CD8-positive, alpha-beta memory T cell (primary cell): ENCODE results near the gene HECTD4. TPM values are rescaled to one million over a fixed set of nuclear protein-coding genes. Genes with fewer than 3 reads are reported as not detected.
"Not testable (repeated sequence)": the region's sequence is repeated elsewhere in the genome, so short reads cannot be mapped to it uniquely, and the experiment has no call there.

Source experiments
- CTCF ChIA-PET: fragments of 350-600 bp; sonication (Branson Sonifier 250); formaldehyde crosslinking; loops from one replicate; lab custom pipeline; 2021; ENCODE audit warnings: antibody characterized with exemption; lab: Charles Lee
- POLR2A ChIA-PET: fragments of 350-600 bp; sonication (Branson Sonifier 250); formaldehyde crosslinking; loops from one replicate; lab custom pipeline; 2021; ENCODE audit warnings: antibody characterized with exemption; lab: Charles Lee
- DNase-seq, 5 donors: peaks; one replicate each; pipeline versions ENCODE4 v3.0.0 to v3.0.0-alpha.2; 2020 to 2022; ENCODE audit warnings: mixed read lengths in 1 of 5
- H3K27ac ChIP-seq: one replicate; pipeline ENCODE4 v1.7.0; 2013; ENCODE audit warnings: low read depth, mild to moderate bottlenecking, low read length, moderate library complexity
- H3K27me3 ChIP-seq: 2 replicates; pipeline ENCODE4 v1.7.0; 2013; ENCODE audit warnings: low read length, mild to moderate bottlenecking; ENCODE audit not compliant: insufficient read depth, poor library complexity, severe bottlenecking
- H3K36me3 ChIP-seq: 2 replicates; pipeline ENCODE4 v1.7.0; 2013; ENCODE audit warnings: mild to moderate bottlenecking, low read length, moderate library complexity; ENCODE audit not compliant: insufficient read depth
- H3K4me1 ChIP-seq: 2 replicates; pipeline ENCODE4 v1.7.0; 2013; ENCODE audit warnings: mild to moderate bottlenecking, low read length, moderate library complexity; ENCODE audit not compliant: insufficient read depth
- H3K4me3 ChIP-seq: 2 replicates; pipeline ENCODE4 v1.7.0; 2013; ENCODE audit warnings: mild to moderate bottlenecking, low read length
- H3K9me3 ChIP-seq: 2 replicates; pipeline ENCODE4 v1.7.0; 2013; ENCODE audit warnings: mild to moderate bottlenecking, low read length
- H3K27ac Mint-ChIP-seq, 8 donors: one replicate each; pipeline ENCODE4 v1.8.0; 2020 to 2021; ENCODE audit warnings: mixed read lengths in 8 of 8, mild to moderate bottlenecking in 6 of 8, inconsistent platforms in 3 of 8, moderate library complexity in 3 of 8
- H3K27me3 Mint-ChIP-seq, 2 donors: one replicate each; pipeline ENCODE4 v1.8.0; 2020 to 2021; ENCODE audit warnings: mixed read lengths in 2 of 2, mild to moderate bottlenecking in 1 of 2, moderate library complexity in 1 of 2
- H3K36me3 Mint-ChIP-seq, 3 donors: one replicate each; pipeline ENCODE4 v1.8.0; 2020 to 2021; ENCODE audit warnings: mixed read lengths in 3 of 3, inconsistent platforms in 1 of 3, mild to moderate bottlenecking in 1 of 3
- H3K4me1 Mint-ChIP-seq, 3 donors: one replicate each; pipeline ENCODE4 v1.8.0; 2020 to 2021; ENCODE audit warnings: mixed read lengths in 3 of 3, inconsistent platforms in 1 of 3, mild to moderate bottlenecking in 1 of 3
- H3K4me3 Mint-ChIP-seq, 7 donors: one replicate each; pipeline ENCODE4 v1.8.0; 2020 to 2021; ENCODE audit warnings: mixed read lengths in 7 of 7, mild to moderate bottlenecking in 6 of 7, moderate library complexity in 4 of 7, inconsistent platforms in 2 of 7
- H3K9me3 Mint-ChIP-seq, 5 donors: one replicate each; pipeline ENCODE4 v1.8.0; 2020 to 2022; ENCODE audit warnings: mixed read lengths in 5 of 5, mild to moderate bottlenecking in 3 of 5, moderate library complexity in 2 of 5, inconsistent platforms in 1 of 5
- polyA plus RNA-seq: library from polyadenylated mRNA; unstranded; fragments of 300-500 nt; fragmentation: Illumina TruSeq; gene quantifications from one replicate; pipeline ENCODE4 v1.2.3, GENCODE V29; 2021
- total RNA-seq, 2 experiments: library from RNA; stranded (reverse); gene quantifications; one replicate each; pipeline ENCODE4 v1.2.3, GENCODE V29; 2021

Gene HECTD4
- total and polyA plus RNA-seq, 3 experiments from 2014 or later, result 3.1 to 32.8 (median 29.7) TPM

DNA sequence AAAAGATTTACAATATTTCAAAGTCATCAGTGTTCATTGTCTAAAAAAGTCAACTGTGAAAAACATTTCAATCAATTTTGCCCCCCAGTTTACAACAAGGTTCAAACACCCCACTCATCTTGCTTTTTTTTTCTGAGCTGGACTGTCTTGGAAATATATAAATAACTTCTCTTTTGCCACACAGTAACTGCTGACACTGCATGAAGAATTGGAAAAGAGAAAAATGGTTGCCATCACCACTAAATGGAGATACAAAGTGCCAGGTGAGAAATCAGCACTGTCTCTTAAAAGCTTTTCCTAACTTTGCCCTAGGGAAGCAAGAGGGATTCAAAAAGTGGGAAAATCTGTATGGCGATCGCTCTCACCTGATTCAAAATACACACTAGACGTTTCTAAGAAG lies 155.5 kb downstream of the HECTD4 start:
- ChIA-PET POLR2A (no interaction called here), CTCF (no interaction called here)
- Histone ChIP-seq H3K9me3 (no peaks in the 10 kb centered on the region), H3K27me3 (no peaks in the 10 kb centered on the region), H3K4me3 (no peak overlapping the region), H3K27ac (no peak overlapping the region), H3K4me1 (no peaks in the 10 kb centered on the region), H3K36me3 (peaks cover 29% of the 10 kb centered on the region)
- Mint-ChIP-seq H3K4me1 (no peaks in the 10 kb centered on the region), H3K27ac (peak overlapping the region in 1 of 8 donors; percentile 36), H3K36me3 (peaks cover 0 to 76% (median 22%) of the 10 kb centered on the region in 3 donors), H3K9me3 (no peaks in the 10 kb centered on the region), H3K4me3 (no peak overlapping the region), H3K27me3 (no peaks in the 10 kb centered on the region)
- no peak for DNase-seq

DNA sequence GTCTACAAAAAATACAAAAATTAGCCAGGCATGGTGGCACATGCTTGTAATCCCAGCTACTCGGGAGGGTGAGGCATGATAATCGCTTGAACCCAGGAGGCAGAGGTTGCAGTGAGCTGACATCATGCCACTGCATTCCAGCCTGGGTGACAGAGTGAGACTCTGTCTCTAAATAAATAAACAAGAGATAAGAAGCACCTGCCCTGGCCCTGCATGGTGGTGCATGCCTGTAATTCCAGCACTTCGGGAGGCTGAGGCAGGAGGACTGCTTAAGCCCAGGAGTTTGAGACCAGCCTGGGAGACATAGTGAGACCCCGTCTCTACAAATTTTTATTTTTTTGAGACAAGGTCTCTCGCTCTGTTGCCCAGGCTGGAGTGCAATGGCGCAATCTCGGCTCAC lies 161.6 kb downstream of the HECTD4 start:
- H3K36me3 Mint-ChIP-seq, result peaks cover 3 to 61% (median 17%) of the 10 kb centered on the region in 3 donors
- H3K27ac ChIP-seq, CTCF ChIA-PET: not testable (repeated sequence)

DNA sequence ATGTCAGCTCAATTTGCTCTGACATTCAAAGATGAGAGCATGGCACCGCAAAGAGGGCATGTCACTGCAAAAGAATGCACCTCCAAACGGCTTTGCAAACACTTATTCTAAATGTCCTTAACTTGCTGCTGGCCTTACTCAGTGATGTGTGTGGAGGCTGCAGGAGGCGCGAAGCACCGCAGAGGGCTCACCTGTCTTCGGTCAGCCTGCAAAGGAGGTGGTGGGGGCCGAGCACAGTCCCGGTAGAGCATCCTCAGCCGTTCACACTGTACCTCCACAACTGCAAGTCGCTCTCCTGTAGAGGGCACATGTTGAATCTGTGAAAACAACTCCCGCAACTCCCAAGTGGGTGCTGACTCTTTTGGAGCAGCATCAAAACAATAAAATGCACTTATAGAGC lies 163.0 kb downstream of the HECTD4 start:
- H3K4me1 ChIP-seq, result no peaks in the 10 kb centered on the region
- no peaks in the 10 kb centered on the region for H3K9me3 Mint-ChIP-seq
- H3K4me1 Mint-ChIP-seq, result no peaks in the 10 kb centered on the region
- no peak overlapping the region for H3K4me3 ChIP-seq
- peaks cover 3 to 64% (median 20%) of the 10 kb centered on the region in 3 donors for H3K36me3 Mint-ChIP-seq
- no peak overlapping the region for H3K27ac ChIP-seq
- H3K36me3 ChIP-seq, result no peaks in the 10 kb centered on the region
- no peak overlapping the region for H3K4me3 Mint-ChIP-seq
- H3K27me3 Mint-ChIP-seq, result no peaks in the 10 kb centered on the region
- H3K9me3 ChIP-seq, result no peaks in the 10 kb centered on the region
- H3K27me3 ChIP-seq, result no peaks in the 10 kb centered on the region
- CTCF ChIA-PET, result interaction anchor here (1.1 kb wide), 1 partner anchor 20 kb away, joined by 3 read pairs; no protein-coding TSS in a partner anchor
- POLR2A ChIA-PET, result interaction anchor here (0.7 kb wide), 1 partner anchor 95 kb away, joined by 3 read pairs; no protein-coding TSS in a partner anchor
- no peak for DNase-seq
- peak overlapping the region in 1 of 8 donors; percentile 47 for H3K27ac Mint-ChIP-seq

More for the DNA sequence above, 161.6 kb downstream of the HECTD4 start:
- H3K4me1 Mint-ChIP-seq, POLR2A ChIA-PET, H3K4me3 ChIP-seq, H3K27me3 Mint-ChIP-seq, H3K27me3 ChIP-seq, H3K4me3 Mint-ChIP-seq, H3K9me3 Mint-ChIP-seq, H3K9me3 ChIP-seq, H3K4me1 ChIP-seq, H3K36me3 ChIP-seq, DNase-seq: not testable (repeated sequence)
- peak overlapping the region in 1 of 8 donors; percentile 56 for H3K27ac Mint-ChIP-seq

DNA sequence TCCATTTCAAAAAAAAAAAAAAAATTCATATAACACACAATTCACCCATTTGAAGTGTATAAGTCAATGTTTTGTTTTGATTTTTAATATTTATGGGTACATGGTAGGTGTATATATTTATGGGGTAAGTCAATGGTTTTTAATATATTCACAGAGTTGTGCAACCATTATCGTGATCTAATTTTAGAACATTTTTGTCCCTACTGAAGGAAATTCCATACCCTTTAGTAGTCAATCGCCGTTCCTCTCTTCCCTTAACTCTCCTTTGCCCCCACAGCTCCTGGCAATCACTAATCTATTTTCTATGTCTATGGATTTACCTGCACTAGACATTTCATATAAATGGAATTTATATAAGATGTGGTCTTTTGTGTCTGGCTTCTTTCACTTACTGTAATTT lies 164.1 kb downstream of the HECTD4 start:
- ChIA-PET CTCF (interaction anchor here (1.1 kb wide), 1 partner anchor 169 kb away, joined by 4 read pairs; no protein-coding TSS in a partner anchor), POLR2A (no interaction called here)
- Mint-ChIP-seq H3K27me3 (no peaks in the 10 kb centered on the region), H3K36me3 (peaks cover 3 to 60% (median 20%) of the 10 kb centered on the region in 3 donors), H3K9me3 (no peaks in the 10 kb centered on the region), H3K27ac (no peak overlapping the region), H3K4me1 (no peaks in the 10 kb centered on the region), H3K4me3 (no peak overlapping the region)
- Histone ChIP-seq H3K27me3 (no peaks in the 10 kb centered on the region), H3K4me3 (no peak overlapping the region), H3K27ac (no peak overlapping the region), H3K4me1 (no peaks in the 10 kb centered on the region), H3K36me3 (no peaks in the 10 kb centered on the region), H3K9me3 (no peaks in the 10 kb centered on the region)
- no peak for DNase-seq

DNA sequence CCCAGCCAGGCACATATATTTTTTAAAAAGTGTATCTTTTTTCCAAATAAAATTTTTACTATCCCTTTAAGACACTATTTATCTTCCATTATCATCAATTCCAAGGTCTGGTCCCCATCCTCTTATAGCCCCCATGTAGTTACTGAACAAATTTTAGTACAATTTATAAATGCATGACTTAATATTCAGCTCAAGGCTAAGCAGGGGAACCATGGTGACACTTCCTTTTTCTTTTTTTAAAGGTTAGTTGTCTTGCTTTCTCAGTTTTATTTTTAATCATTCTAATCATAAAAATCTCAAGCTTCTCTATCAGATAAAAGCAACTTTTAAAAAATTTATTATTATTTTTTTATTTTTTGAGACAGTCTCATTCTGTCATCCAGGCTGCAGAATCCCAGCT lies 164.6 kb downstream of the HECTD4 start:
- Histone ChIP-seq H3K9me3 (no peaks in the 10 kb centered on the region), H3K4me1 (no peaks in the 10 kb centered on the region), H3K36me3 (no peaks in the 10 kb centered on the region), H3K27me3 (no peaks in the 10 kb centered on the region), H3K4me3 (no peak overlapping the region), H3K27ac (no peak overlapping the region)
- Mint-ChIP-seq H3K36me3 (peaks cover 3 to 58% (median 15%) of the 10 kb centered on the region in 3 donors), H3K27me3 (no peaks in the 10 kb centered on the region), H3K27ac (no peak overlapping the region), H3K9me3 (no peaks in the 10 kb centered on the region), H3K4me1 (no peaks in the 10 kb centered on the region), H3K4me3 (no peak overlapping the region)
- CTCF ChIA-PET, result interaction anchor here (1.1 kb wide), 1 partner anchor 169 kb away, joined by 4 read pairs; no protein-coding TSS in a partner anchor
- POLR2A ChIA-PET, result no interaction called here
- DNase-seq, result no peak

- Histone ChIP-seq H3K27me3 (no peaks in the 10 kb centered on the region), H3K9me3 (no peaks in the 10 kb centered on the region), H3K4me3 (no peak overlapping the region), H3K27ac (no peak overlapping the region), H3K36me3 (no peaks in the 10 kb centered on the region), H3K4me1 (no peaks in the 10 kb centered on the region)
- DNase-seq, result no peak
- Mint-ChIP-seq H3K4me3 (no peak overlapping the region), H3K36me3 (peaks cover 3 to 68% (median 21%) of the 10 kb centered on the region in 3 donors), H3K27ac (no peak overlapping the region), H3K27me3 (no peaks in the 10 kb centered on the region), H3K9me3 (no peaks in the 10 kb centered on the region), H3K4me1 (no peaks in the 10 kb centered on the region)
- POLR2A ChIA-PET, result no interaction called here
- CTCF ChIA-PET, result no interaction called here
Observed at GRCh38 chr12:112216223-112216622, 166.0 kb downstream of the HECTD4 start.

GRCh38 chr12:112214064-112214463 lies 168.2 kb downstream of the HECTD4 start:
- Histone ChIP-seq H3K4me3 (no peak overlapping the region), H3K27me3 (no peaks in the 10 kb centered on the region), H3K27ac (no peak overlapping the region), H3K36me3 (peaks cover 12% of the 10 kb centered on the region), H3K4me1 (no peaks in the 10 kb centered on the region), H3K9me3 (no peaks in the 10 kb centered on the region)
- H3K9me3 Mint-ChIP-seq, result no peaks in the 10 kb centered on the region
- H3K4me1 Mint-ChIP-seq, result no peaks in the 10 kb centered on the region
- H3K27ac Mint-ChIP-seq, result peak overlapping the region in 1 of 8 donors; percentile 78
- CTCF ChIA-PET, result interaction anchor here (1.1 kb wide), 1 partner anchor 10 kb away, joined by 3 read pairs; no protein-coding TSS in a partner anchor
- POLR2A ChIA-PET, result no interaction called here
- no peak overlapping the region for H3K4me3 Mint-ChIP-seq
- peaks cover 3 to 80% (median 23%) of the 10 kb centered on the region in 3 donors for H3K36me3 Mint-ChIP-seq
- H3K27me3 Mint-ChIP-seq, result peaks cover 0 to 2% of the 10 kb centered on the region in 2 donors
- DNase-seq, result no peak

DNA sequence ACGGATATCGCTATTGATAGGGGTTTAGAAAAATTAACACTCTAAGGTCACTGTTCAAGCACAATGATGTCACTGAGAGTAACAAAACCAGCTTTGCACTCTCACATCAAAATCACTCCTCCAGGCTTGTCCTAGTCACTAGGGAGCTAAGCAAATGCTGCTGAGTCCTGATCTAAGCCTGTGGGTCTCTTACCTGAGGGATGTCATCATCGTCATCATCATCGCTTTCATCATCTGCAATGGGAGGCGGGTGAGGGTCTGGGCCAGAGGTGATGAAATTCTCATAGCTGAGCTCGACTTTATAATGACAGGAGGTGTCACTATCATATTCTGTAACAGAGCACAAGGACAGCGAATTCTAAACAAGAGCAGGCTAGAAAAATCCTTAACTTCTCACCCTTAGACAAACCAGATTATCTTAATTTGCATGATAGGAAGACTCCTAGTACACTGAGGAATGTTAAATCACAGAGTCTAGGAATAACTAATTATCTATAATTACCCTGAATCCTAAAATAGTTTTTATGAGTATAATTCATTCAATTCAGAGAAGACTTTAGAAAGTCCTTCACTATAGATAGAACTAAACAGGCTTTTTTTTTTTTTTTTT lies 173.8 kb downstream of the HECTD4 start:
- Histone ChIP-seq H3K4me1 (no peaks in the 10 kb centered on the region), H3K9me3 (no peaks in the 10 kb centered on the region), H3K27ac (no peak overlapping the region), H3K27me3 (no peaks in the 10 kb centered on the region), H3K4me3 (no peak overlapping the region), H3K36me3 (peaks cover 22% of the 10 kb centered on the region)
- Mint-ChIP-seq H3K27ac (peak overlapping the region in 3 of 8 donors; percentile 40 to 44 (median 40)), H3K36me3 (peaks cover 4 to 77% (median 20%) of the 10 kb centered on the region in 3 donors), H3K27me3 (peaks cover 0 to 2% of the 10 kb centered on the region in 2 donors), H3K9me3 (no peaks in the 10 kb centered on the region), H3K4me1 (peaks cover 6 to 13% (median 9%) of the 10 kb centered on the region in 3 donors), H3K4me3 (no peak overlapping the region)
- no peak for DNase-seq
- ChIA-PET CTCF (interaction anchor here (0.6 kb wide), 1 partner anchor 315 kb away, joined by 3 read pairs; no protein-coding TSS in a partner anchor), POLR2A (interaction anchor here (0.7 kb wide), 1 partner anchor 136 kb away, joined by 4 read pairs; no protein-coding TSS in a partner anchor)
